HepG2 (cell line): ENCODE data around the gene A1CF. TPM values are rescaled to one million over a fixed set of nuclear protein-coding genes. Genes with fewer than 3 reads are reported as not detected.

Experiments
- DNMT3B ChIP-seq: conservative IDR thresholded peaks from 2 replicates; pipeline ENCODE4 v1.6.1; 2016; ENCODE audit warnings: missing biosample characterization, control low read depth
- HDAC1 ChIP-seq: sonication (generic); formaldehyde crosslinking; IDR thresholded peaks from 2 replicates; pipeline ENCODE4 v1.5.1; 2020; ENCODE audit warnings: mild to moderate bottlenecking, missing genetic modification reagents
- MIXL1 ChIP-seq: IDR thresholded peaks from 2 replicates; pipeline ENCODE4 v1.6.1; 2016
- POLR2AphosphoS5 ChIP-seq: IDR thresholded peaks from 2 replicates; pipeline ENCODE4 v1.6.1; 2012; ENCODE audit warnings: low read depth, low read length
- STAG1 ChIP-seq: sonication (generic); formaldehyde crosslinking; IDR thresholded peaks from 2 replicates; pipeline ENCODE4 v1.4.0; 2020; ENCODE audit warnings: missing genetic modification reagents
- SYNCRIP ChIP-seq: fragments of 200-400 bp; formaldehyde crosslinking; IDR thresholded peaks from 2 replicates; pipeline ENCODE4 v1.6.1; 2018; ENCODE audit warnings: mild to moderate bottlenecking, low read depth, low read length; ENCODE audit not compliant: insufficient read depth
- THAP11 ChIP-seq: IDR thresholded peaks from 2 replicates; pipeline ENCODE4 v1.6.1; 2016; ENCODE audit warnings: missing biosample characterization, missing genetic modification reagents
- TP53 ChIP-seq: sonication (generic); formaldehyde crosslinking; conservative IDR thresholded peaks from 2 replicates; pipeline ENCODE4 v1.4.0; 2020; ENCODE audit warnings: missing genetic modification reagents
- ZKSCAN5 ChIP-seq: sonication (generic); formaldehyde crosslinking; IDR thresholded peaks from 2 replicates; pipeline ENCODE4 v1.5.1; 2020; ENCODE audit warnings: mild to moderate bottlenecking, missing genetic modification reagents
- ZNF326 ChIP-seq: sonication (generic); formaldehyde crosslinking; IDR thresholded peaks from 2 replicates; pipeline ENCODE4 v1.4.0; 2020; ENCODE audit warnings: missing genetic modification reagents, borderline replicate concordance
- polyA plus RNA-seq, 8 experiments: library from polyadenylated mRNA; depleted of rRNA in 3 of 8; stranded (reverse) in 7 of 8; unstranded in 1 of 8; fragments of >200 nt; fragmentation: Illumina TruSeq in 4 of 8; extraction: Trizol in 4 of 8; gene quantifications; 2 replicates each; pipeline versions ENCODE4 v1.2.1 to v1.2.3, GENCODE V29; 2011 to 2016; ENCODE audit warnings: low read depth in 4 of 8, missing spikeins in 1 of 8, mixed read lengths in 1 of 8; ENCODE audit not compliant: insufficient read depth in 1 of 8
- total RNA-seq, 5 experiments: library from RNA; depleted of rRNA; stranded (reverse); fragments of >200 nt; fragmentation: Illumina TruSeq; extraction: Trizol; gene quantifications; 2 replicates each; pipeline ENCODE4 v1.2.3, GENCODE V29; 2016; ENCODE audit warnings: low read depth in 1 of 5
- TF ChIP-seq, protein P1 (sequence below): sonication (generic); formaldehyde crosslinking; IDR thresholded peaks from 2 replicates; pipeline ENCODE4 v1.4.0; 2020; ENCODE audit warnings: missing genetic modification reagents
- TF ChIP-seq, protein P2 (sequence below): sonication (generic); formaldehyde crosslinking; IDR thresholded peaks from 2 replicates; pipeline ENCODE4 v1.9.0; 2021; ENCODE audit warnings: missing genetic modification reagents, borderline replicate concordance
- TF ChIP-seq, protein P3 (sequence below): IDR thresholded peaks from 2 replicates; pipeline ENCODE4 v1.6.1; 2016; ENCODE audit warnings: low read depth, borderline replicate concordance
- TF ChIP-seq, protein P4 (sequence below), 2 experiments: IDR thresholded peaks; 2 replicates each; pipeline ENCODE4 v1.6.1; 2011 to 2012; ENCODE audit warnings: low read length in 2 of 2, borderline replicate concordance in 1 of 2, low read depth in 1 of 2, mild to moderate bottlenecking in 1 of 2, moderate library complexity in 1 of 2
- TF ChIP-seq, protein P5 (sequence below): sonication (generic); formaldehyde crosslinking; conservative IDR thresholded peaks from 2 replicates; pipeline ENCODE4 v1.8.0; 2022; ENCODE audit warnings: mild to moderate bottlenecking, moderate library complexity, missing genetic modification reagents
- TF ChIP-seq, protein P6 (sequence below): sonication (generic); formaldehyde crosslinking; IDR thresholded peaks from 2 replicates; pipeline ENCODE4 v1.8.1; 2022; ENCODE audit warnings: low read depth, mild to moderate bottlenecking, missing genetic modification reagents

A1CF gene
- total and polyA plus RNA-seq, 2 of the 13 experiments (the other 11 are each of a cell fraction or from before 2014, with no cell fraction given) = 56.1 to 58.1 TPM

DNA sequence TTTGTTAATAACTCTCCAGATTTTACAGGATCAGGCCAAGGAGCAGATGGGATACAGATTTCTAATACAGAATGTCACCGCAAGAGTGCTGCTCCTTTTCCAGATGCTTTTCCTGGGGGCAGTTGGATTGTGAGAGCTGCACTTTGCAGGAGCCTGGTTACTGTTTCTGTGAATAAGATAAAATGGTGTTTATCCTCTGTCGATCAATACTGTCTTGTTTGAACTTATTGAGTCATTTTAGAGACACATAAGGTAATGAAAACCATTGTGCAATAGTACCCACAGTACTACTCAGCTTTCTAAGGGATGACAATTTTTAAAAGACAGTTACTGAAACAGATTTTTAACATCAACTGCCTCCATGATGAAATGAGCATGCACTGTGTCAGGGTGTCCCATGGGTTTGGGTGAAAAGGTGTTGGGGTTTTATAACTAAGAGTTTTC, 2.9 kb downstream of the A1CF start (continued):
- TF ChIP-seq, protein P1, sequence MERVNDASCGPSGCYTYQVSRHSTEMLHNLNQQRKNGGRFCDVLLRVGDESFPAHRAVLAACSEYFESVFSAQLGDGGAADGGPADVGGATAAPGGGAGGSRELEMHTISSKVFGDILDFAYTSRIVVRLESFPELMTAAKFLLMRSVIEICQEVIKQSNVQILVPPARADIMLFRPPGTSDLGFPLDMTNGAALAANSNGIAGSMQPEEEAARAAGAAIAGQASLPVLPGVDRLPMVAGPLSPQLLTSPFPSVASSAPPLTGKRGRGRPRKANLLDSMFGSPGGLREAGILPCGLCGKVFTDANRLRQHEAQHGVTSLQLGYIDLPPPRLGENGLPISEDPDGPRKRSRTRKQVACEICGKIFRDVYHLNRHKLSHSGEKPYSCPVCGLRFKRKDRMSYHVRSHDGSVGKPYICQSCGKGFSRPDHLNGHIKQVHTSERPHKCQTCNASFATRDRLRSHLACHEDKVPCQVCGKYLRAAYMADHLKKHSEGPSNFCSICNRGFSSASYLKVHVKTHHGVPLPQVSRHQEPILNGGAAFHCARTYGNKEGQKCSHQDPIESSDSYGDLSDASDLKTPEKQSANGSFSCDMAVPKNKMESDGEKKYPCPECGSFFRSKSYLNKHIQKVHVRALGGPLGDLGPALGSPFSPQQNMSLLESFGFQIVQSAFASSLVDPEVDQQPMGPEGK = peak; percentile 41
- peak; percentile 97 for TF ChIP-seq MIXL1 (CRISPR knock-in tag)
- TF ChIP-seq, protein P2, sequence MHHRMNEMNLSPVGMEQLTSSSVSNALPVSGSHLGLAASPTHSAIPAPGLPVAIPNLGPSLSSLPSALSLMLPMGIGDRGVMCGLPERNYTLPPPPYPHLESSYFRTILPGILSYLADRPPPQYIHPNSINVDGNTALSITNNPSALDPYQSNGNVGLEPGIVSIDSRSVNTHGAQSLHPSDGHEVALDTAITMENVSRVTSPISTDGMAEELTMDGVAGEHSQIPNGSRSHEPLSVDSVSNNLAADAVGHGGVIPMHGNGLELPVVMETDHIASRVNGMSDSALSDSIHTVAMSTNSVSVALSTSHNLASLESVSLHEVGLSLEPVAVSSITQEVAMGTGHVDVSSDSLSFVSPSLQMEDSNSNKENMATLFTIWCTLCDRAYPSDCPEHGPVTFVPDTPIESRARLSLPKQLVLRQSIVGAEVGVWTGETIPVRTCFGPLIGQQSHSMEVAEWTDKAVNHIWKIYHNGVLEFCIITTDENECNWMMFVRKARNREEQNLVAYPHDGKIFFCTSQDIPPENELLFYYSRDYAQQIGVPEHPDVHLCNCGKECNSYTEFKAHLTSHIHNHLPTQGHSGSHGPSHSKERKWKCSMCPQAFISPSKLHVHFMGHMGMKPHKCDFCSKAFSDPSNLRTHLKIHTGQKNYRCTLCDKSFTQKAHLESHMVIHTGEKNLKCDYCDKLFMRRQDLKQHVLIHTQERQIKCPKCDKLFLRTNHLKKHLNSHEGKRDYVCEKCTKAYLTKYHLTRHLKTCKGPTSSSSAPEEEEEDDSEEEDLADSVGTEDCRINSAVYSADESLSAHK (CRISPR knock-in tag) = no peak
- peak; percentile 24; the same call in 1 of the 2 replicates for TF ChIP-seq STAG1 (CRISPR knock-in tag)
- peak; percentile 91 for TF ChIP-seq HDAC1
- TF ChIP-seq SYNCRIP = no peak
- TF ChIP-seq ZKSCAN5 = no peak
- TF ChIP-seq DNMT3B = no peak; the same call in 1 of the 2 replicates
- TF ChIP-seq ZNF326 (CRISPR knock-in tag) = no peak
- TF ChIP-seq THAP11 (CRISPR knock-in tag) = peak; percentile 78
- TF ChIP-seq TP53 (CRISPR knock-in tag) = peak; percentile 50; the same call in 1 of the 2 replicates
- TF ChIP-seq, protein P3, sequence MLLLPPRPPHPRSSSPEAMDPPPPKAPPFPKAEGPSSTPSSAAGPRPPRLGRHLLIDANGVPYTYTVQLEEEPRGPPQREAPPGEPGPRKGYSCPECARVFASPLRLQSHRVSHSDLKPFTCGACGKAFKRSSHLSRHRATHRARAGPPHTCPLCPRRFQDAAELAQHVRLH (CRISPR knock-in tag) = 0 out of 2 replicates have a peak, but pooled peaks have one; percentile 53
- peak; percentile 26 for TF ChIP-seq POLR2AphosphoS5
- TF ChIP-seq, protein P4, sequence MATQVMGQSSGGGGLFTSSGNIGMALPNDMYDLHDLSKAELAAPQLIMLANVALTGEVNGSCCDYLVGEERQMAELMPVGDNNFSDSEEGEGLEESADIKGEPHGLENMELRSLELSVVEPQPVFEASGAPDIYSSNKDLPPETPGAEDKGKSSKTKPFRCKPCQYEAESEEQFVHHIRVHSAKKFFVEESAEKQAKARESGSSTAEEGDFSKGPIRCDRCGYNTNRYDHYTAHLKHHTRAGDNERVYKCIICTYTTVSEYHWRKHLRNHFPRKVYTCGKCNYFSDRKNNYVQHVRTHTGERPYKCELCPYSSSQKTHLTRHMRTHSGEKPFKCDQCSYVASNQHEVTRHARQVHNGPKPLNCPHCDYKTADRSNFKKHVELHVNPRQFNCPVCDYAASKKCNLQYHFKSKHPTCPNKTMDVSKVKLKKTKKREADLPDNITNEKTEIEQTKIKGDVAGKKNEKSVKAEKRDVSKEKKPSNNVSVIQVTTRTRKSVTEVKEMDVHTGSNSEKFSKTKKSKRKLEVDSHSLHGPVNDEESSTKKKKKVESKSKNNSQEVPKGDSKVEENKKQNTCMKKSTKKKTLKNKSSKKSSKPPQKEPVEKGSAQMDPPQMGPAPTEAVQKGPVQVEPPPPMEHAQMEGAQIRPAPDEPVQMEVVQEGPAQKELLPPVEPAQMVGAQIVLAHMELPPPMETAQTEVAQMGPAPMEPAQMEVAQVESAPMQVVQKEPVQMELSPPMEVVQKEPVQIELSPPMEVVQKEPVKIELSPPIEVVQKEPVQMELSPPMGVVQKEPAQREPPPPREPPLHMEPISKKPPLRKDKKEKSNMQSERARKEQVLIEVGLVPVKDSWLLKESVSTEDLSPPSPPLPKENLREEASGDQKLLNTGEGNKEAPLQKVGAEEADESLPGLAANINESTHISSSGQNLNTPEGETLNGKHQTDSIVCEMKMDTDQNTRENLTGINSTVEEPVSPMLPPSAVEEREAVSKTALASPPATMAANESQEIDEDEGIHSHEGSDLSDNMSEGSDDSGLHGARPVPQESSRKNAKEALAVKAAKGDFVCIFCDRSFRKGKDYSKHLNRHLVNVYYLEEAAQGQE (IDR thresholded peaks at IDR 0.05; ENCODE audit: borderline replicate concordance in 1 of 2, low read depth in 1 of 2, low read length in 2 of 2) = peak in 1 of 2 experiments; percentile 33; a peak in 1 of 4 replicates
- TF ChIP-seq, protein P5, sequence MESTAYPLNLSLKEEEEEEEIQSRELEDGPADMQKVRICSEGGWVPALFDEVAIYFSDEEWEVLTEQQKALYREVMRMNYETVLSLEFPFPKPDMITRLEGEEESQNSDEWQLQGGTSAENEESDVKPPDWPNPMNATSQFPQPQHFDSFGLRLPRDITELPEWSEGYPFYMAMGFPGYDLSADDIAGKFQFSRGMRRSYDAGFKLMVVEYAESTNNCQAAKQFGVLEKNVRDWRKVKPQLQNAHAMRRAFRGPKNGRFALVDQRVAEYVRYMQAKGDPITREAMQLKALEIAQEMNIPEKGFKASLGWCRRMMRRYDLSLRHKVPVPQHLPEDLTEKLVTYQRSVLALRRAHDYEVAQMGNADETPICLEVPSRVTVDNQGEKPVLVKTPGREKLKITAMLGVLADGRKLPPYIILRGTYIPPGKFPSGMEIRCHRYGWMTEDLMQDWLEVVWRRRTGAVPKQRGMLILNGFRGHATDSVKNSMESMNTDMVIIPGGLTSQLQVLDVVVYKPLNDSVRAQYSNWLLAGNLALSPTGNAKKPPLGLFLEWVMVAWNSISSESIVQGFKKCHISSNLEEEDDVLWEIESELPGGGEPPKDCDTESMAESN (CRISPR knock-in tag) = peak; percentile 68
- TF ChIP-seq, protein P6, sequence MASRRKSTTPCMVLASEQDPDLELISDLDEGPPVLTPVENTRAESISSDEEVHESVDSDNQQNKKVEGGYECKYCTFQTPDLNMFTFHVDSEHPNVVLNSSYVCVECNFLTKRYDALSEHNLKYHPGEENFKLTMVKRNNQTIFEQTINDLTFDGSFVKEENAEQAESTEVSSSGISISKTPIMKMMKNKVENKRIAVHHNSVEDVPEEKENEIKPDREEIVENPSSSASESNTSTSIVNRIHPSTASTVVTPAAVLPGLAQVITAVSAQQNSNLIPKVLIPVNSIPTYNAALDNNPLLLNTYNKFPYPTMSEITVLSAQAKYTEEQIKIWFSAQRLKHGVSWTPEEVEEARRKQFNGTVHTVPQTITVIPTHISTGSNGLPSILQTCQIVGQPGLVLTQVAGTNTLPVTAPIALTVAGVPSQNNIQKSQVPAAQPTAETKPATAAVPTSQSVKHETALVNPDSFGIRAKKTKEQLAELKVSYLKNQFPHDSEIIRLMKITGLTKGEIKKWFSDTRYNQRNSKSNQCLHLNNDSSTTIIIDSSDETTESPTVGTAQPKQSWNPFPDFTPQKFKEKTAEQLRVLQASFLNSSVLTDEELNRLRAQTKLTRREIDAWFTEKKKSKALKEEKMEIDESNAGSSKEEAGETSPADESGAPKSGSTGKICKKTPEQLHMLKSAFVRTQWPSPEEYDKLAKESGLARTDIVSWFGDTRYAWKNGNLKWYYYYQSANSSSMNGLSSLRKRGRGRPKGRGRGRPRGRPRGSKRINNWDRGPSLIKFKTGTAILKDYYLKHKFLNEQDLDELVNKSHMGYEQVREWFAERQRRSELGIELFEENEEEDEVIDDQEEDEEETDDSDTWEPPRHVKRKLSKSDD (CRISPR knock-in tag) = peak; percentile 62; the same call in 1 of the 2 replicates
